Gastroesophageal sphincter (tissue), 4 donors: ENCODE results near the gene DGKI. TPM values are rescaled to one million over a fixed set of nuclear protein-coding genes. Genes with fewer than 3 reads are reported as not detected.

ENCODE experiments used
- ATAC-seq: fragments of 150-250 bp; one replicate; pipeline ENCODE4 v1.9.1; 2016; ENCODE audit warnings: mild to moderate bottlenecking, moderate library complexity
- H3K27ac ChIP-seq, 4 donors: fragments of 200-600 bp; sonication (generic) in 3 of 4; 1 replicate in 3 of 4; 2 replicates in 1 of 4; pipeline ENCODE4 v1.5.1; 2016 to 2019
- H3K27me3 ChIP-seq: fragments of 200-600 bp; sonication (generic); one replicate; pipeline ENCODE4 v1.5.1; 2019
- H3K36me3 ChIP-seq, 2 donors: fragments of 200-600 bp; sonication (generic); one replicate each; pipeline ENCODE4 v1.5.1; 2019; ENCODE audit warnings: control low read depth in 1 of 2
- H3K4me1 ChIP-seq, 3 donors: fragments of 200-600 bp; sonication (generic); 1 replicate in 2 of 3; 2 replicates in 1 of 3; pipeline ENCODE4 v1.5.1; 2016 to 2019; ENCODE audit warnings: control low read depth in 2 of 3
- H3K4me3 ChIP-seq, 2 donors: fragments of 200-600 bp; sonication (generic); one replicate each; pipeline ENCODE4 v1.5.1; 2019; ENCODE audit warnings: mild to moderate bottlenecking in 1 of 2, moderate library complexity in 1 of 2
- H3K9me3 ChIP-seq, 3 donors: fragments of 200-600 bp; sonication (generic); one replicate each; pipeline ENCODE4 v1.5.1; 2017 to 2019; ENCODE audit warnings: control low read depth in 2 of 3
- EP300 ChIP-seq: sonication (generic); formaldehyde crosslinking; IDR thresholded peaks from one replicate; pipeline ENCODE4 v1.6.1; 2017; ENCODE audit warnings: antibody characterized with exemption, mild to moderate bottlenecking
- POLR2A ChIP-seq, 2 donors: fragments of 450-650 bp; IDR thresholded peaks; one replicate each; pipeline ENCODE4 v1.6.1; 2017; ENCODE audit warnings: antibody characterized with exemption in 2 of 2, mild to moderate bottlenecking in 2 of 2, moderate library complexity in 1 of 2
- POLR2AphosphoS5 ChIP-seq: sonication (generic); formaldehyde crosslinking; IDR thresholded peaks from one replicate; pipeline ENCODE4 v1.6.1; 2017; ENCODE audit warnings: antibody characterized with exemption
- WGBS, 2 donors: methylation state at CpG; one replicate each; pipeline ENCODE4 v1.1.5; 2018; ENCODE audit warnings: low coverage in 1 of 2; 5-methylcytosine and 5-hydroxymethylcytosine counted together
- total RNA-seq, 4 donors: library from RNA; depleted of rRNA; stranded (reverse); fragments of >200 nt; gene quantifications; one replicate each; pipeline ENCODE4 v1.1.0, GENCODE V29; 2016
- TF ChIP-seq, protein P1 (sequence below), 4 experiments: fragments of 200-600 bp in 2 of 4; fragments of 450-650 bp in 2 of 4; sonication (generic) in 1 of 4; IDR thresholded peaks; one replicate each; pipeline ENCODE4 v1.5.1; 2017 to 2019; ENCODE audit warnings: antibody characterized with exemption in 4 of 4, mild to moderate bottlenecking in 2 of 4, moderate library complexity in 2 of 4

Gene DGKI
- total RNA-seq, 4 donors from 2014 or later: 0.27 to 4.8 (median 3.2) TPM

DNA sequence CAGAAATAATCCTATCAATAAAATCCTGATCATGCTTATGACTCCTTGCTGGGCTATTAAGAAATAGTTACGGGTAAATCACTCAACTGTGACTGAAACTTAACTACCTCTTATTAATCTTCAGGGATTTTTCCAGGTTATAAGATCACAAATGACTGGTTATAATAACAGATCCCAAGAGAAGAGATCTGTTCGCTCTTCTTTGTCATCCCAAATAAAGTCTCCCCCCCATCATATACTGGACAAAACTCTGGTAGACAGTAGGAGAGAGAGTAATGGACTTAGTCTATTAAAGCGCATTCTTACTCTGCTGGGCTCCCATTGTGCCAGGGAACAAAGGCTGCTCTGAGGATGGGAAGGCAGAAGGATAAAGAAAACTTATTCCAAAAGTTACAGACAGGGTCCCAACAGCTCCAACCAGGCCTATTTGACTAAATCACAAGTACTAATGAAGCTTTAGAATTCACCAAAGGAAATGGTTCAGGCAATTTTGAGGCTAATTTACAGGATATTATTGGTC lies 233.7 kb downstream of the DGKI start:
- H3K36me3 ChIP-seq: no peaks in the 10 kb centered on the region
- H3K9me3 ChIP-seq: no peaks in the 10 kb centered on the region
- no peaks in the 10 kb centered on the region for H3K4me1 ChIP-seq
- no peaks in the 10 kb centered on the region for H3K27me3 ChIP-seq
- TF ChIP-seq POLR2A (IDR thresholded peaks at IDR 0.05): no peak
- no peak for TF ChIP-seq POLR2AphosphoS5
- TF ChIP-seq, protein P1, sequence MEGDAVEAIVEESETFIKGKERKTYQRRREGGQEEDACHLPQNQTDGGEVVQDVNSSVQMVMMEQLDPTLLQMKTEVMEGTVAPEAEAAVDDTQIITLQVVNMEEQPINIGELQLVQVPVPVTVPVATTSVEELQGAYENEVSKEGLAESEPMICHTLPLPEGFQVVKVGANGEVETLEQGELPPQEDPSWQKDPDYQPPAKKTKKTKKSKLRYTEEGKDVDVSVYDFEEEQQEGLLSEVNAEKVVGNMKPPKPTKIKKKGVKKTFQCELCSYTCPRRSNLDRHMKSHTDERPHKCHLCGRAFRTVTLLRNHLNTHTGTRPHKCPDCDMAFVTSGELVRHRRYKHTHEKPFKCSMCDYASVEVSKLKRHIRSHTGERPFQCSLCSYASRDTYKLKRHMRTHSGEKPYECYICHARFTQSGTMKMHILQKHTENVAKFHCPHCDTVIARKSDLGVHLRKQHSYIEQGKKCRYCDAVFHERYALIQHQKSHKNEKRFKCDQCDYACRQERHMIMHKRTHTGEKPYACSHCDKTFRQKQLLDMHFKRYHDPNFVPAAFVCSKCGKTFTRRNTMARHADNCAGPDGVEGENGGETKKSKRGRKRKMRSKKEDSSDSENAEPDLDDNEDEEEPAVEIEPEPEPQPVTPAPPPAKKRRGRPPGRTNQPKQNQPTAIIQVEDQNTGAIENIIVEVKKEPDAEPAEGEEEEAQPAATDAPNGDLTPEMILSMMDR (IDR thresholded peaks at IDR 0.05): no peak
- no peak for TF ChIP-seq EP300
- H3K27ac ChIP-seq: no peak overlapping the region
- ATAC-seq: no peak
- no peak overlapping the region for H3K4me3 ChIP-seq
- 88 to 95% methylated on average over 2 to 3 of the region's 3 CpGs for WGBS, 2 donors

DNA sequence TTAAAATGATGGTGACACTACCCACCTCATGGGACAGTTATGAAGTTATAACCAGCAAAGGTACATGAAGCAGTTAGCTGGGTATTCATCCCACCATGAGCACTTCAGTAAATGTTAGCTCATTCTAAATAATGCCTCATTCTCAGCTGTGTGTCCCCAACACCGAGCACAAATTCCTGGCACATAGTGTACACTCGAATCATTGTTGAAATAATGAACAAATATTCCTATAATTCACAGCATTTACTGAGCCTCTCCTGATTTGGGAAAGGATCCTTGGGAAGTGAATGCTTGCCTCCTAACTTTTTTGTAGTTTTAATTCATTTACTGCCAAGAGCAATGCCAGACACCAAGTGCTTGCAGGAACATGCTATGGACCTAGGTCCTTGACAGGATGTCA lies 235.2 kb downstream of the DGKI start:
- Histone ChIP-seq H3K27me3 (no peaks in the 10 kb centered on the region), H3K9me3 (no peaks in the 10 kb centered on the region), H3K4me3 (no peak overlapping the region), H3K36me3 (no peaks in the 10 kb centered on the region), H3K4me1 (no peaks in the 10 kb centered on the region), H3K27ac (no peak overlapping the region)
- 65 to 69% methylated on average over 2 of the region's 2 CpGs for WGBS, 2 donors
- no peak for ATAC-seq
- TF ChIP-seq POLR2A (IDR thresholded peaks at IDR 0.05): no peak
- TF ChIP-seq, protein P1 (IDR thresholded peaks at IDR 0.05): no peak
- no peak for TF ChIP-seq EP300
- TF ChIP-seq POLR2AphosphoS5: no peak

DNA sequence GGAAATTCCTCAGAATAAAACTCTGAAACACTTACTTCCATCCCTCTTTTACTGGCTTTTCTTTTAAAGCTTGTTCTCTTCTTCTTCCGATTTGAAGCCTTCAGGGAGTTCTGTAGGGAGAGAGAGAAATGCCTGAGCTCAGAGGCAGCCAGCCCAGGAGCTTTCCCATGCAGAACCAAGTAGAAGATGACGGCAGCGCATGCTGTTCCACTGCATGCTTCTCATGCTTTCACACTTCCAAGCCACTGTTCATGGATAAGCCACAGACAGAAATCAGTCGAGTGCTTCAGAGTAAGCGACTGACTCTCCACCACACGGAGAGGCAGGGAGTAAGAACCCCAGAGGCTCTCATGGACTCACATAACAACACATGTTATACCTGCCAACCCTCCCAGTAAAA lies 237.3 kb downstream of the DGKI start:
- 75 to 83% methylated on average over 1 to 2 of the region's 6 CpGs for WGBS, 2 donors
- Histone ChIP-seq H3K27ac (no peak overlapping the region), H3K36me3 (no peaks in the 10 kb centered on the region), H3K27me3 (no peaks in the 10 kb centered on the region), H3K9me3 (no peaks in the 10 kb centered on the region), H3K4me1 (no peaks in the 10 kb centered on the region), H3K4me3 (no peak overlapping the region)
- TF ChIP-seq EP300 (no peak), POLR2AphosphoS5 (no peak), POLR2A (IDR thresholded peaks at IDR 0.05) (no peak)
- TF ChIP-seq, protein P1 (IDR thresholded peaks at IDR 0.05): no peak
- ATAC-seq: no peak

DNA sequence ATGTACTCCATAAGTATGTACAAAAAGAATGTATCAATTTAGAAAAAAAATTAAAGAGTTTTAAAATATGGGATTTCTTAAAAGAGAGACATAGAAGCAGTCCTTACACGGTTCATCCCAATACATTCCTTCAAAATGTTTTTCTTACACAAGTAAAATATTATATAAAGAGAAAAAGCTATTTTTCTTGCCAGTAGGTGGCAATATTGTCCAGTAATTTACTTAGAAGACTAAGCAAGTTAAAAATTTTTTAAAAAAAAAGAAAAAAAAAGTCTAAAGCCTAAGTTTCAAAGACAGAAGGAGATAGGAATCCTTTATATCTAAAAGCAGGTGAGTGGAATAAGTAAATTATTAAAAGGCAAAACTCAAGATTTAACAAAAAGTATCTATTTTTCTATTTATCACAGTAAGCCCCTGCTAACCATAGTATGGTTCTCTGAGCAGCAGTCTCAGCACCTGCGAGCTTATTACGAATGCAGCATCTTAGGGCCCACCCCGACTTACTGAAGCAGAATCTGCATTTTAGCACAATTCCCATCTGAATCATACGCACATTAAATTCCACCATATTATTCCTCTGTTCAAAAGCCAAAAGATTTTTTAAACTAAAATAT lies 240.6 kb downstream of the DGKI start:
- Histone ChIP-seq H3K4me1 (no peaks in the 10 kb centered on the region), H3K36me3 (no peaks in the 10 kb centered on the region), H3K27me3 (no peaks in the 10 kb centered on the region), H3K27ac (no peak overlapping the region), H3K9me3 (no peaks in the 10 kb centered on the region), H3K4me3 (no peak overlapping the region)
- no peak for ATAC-seq
- no peak for TF ChIP-seq POLR2AphosphoS5
- TF ChIP-seq EP300: no peak
- TF ChIP-seq, protein P1 (IDR thresholded peaks at IDR 0.05): peak; percentile 9 to 53 (median 32)
- no peak for TF ChIP-seq POLR2A (IDR thresholded peaks at IDR 0.05)
- WGBS, 2 donors: 47 to 64% methylated on average over 5 of the region's 5 CpGs

DNA sequence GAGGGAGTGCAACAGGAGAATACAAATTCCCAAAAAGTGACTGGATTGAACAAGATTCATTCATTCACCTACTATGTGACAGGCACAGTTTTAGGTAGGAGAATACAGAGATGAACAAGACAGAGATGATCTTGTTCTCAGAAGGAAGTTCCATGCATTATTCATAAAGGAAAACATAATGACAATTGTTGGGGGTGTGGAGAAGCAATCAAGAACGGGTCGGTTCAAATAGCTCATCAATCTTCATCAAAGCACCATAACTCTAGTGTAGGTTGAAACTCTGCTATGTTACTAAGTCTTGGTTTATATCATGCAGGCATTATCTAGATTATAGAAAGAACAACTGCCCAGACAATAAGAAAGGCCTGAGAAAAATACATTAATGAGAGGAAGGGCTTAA lies 243.7 kb downstream of the DGKI start:
- TF ChIP-seq EP300 (no peak), POLR2A (IDR thresholded peaks at IDR 0.05) (no peak), POLR2AphosphoS5 (no peak)
- TF ChIP-seq, protein P1 (IDR thresholded peaks at IDR 0.05): no peak
- 11 to 21% methylated on average over 2 of the region's 2 CpGs for WGBS, 2 donors
- Histone ChIP-seq H3K27ac (no peak overlapping the region), H3K36me3 (no peaks in the 10 kb centered on the region), H3K27me3 (no peaks in the 10 kb centered on the region), H3K4me3 (no peak overlapping the region), H3K4me1 (no peaks in the 10 kb centered on the region), H3K9me3 (no peaks in the 10 kb centered on the region)
- ATAC-seq: no peak
